IMR-90 (cell line): Measurements from ENCODE around the gene PTX4. TPM values are rescaled to one million over a fixed set of nuclear protein-coding genes. Genes with fewer than 3 reads are reported as not detected.

Experiments
- ATAC-seq: fragments of 200-7000 bp; cut with Tn5 transposase; 2 replicates; pipeline ENCODE4 v1.9.1; 2020; ENCODE audit warnings: low read depth, mild to moderate bottlenecking, moderate library complexity
- BruUV-seq: library from RNA; stranded (reverse); fragments of 400-500 nt; replicated peaks from 2 replicates; lab custom pipeline; 2021; lab: Mats Ljungman, UMichigan
- CTCF ChIA-PET: fragments of 300-600 bp; formaldehyde crosslinking; extraction: SDS; loops from one replicate; lab custom pipeline; 2021; ENCODE audit warnings: antibody characterized with exemption; lab: Yijun Ruan, JAX
- POLR2A ChIA-PET: fragments of 300-600 bp; sonication (Branson Sonifier 250); formaldehyde crosslinking; loops from one replicate; lab custom pipeline; 2022; ENCODE audit warnings: antibody characterized with exemption; ENCODE audit not compliant: unreplicated experiment; lab: Charles Lee
- DNase-seq: peaks from one replicate; pipeline ENCODE4 v3.0.0; 2013
- H2AFZ ChIP-seq: replicated peaks from 2 replicates; pipeline ENCODE3; 2013; ENCODE audit warnings: low read length, mild to moderate bottlenecking; ENCODE audit not compliant: poor library complexity
- H2AK5ac ChIP-seq: 2 replicates; pipeline ENCODE4 v1.6.1; 2013; ENCODE audit warnings: low read depth, low read length, inconsistent platforms
- H2AK9ac ChIP-seq: replicated peaks from 2 replicates; pipeline ENCODE3; 2013; ENCODE audit warnings: mild to moderate bottlenecking, low read depth, low read length, moderate library complexity; ENCODE audit not compliant: poor library complexity
- H2BK120ac ChIP-seq: 2 replicates; pipeline ENCODE4 v1.6.1; 2013; ENCODE audit warnings: low read depth, low read length, inconsistent platforms
- H2BK15ac ChIP-seq: 3 replicates; pipeline ENCODE4 v1.6.1; 2013; ENCODE audit warnings: low read depth, low read length, inconsistent platforms
- H2BK20ac ChIP-seq: 2 replicates; pipeline ENCODE4 v1.6.1; 2013; ENCODE audit warnings: low read depth, mild to moderate bottlenecking, inconsistent platforms, low read length, moderate library complexity
- H2BK5ac ChIP-seq: 2 replicates; pipeline ENCODE4 v1.6.1; 2013; ENCODE audit warnings: mild to moderate bottlenecking, low read depth, low read length, inconsistent platforms; ENCODE audit not compliant: poor library complexity, severe bottlenecking
- H3K14ac ChIP-seq: replicated peaks from 2 replicates; pipeline ENCODE4 v1.6.1; 2013; ENCODE audit warnings: low read depth, low read length, inconsistent platforms
- H3K18ac ChIP-seq: 2 replicates; pipeline ENCODE4 v1.6.1; 2013; ENCODE audit warnings: low read depth, low read length, control low read depth
- H3K23ac ChIP-seq: 2 replicates; pipeline ENCODE4 v1.6.1; 2013; ENCODE audit warnings: low read depth, low read length, inconsistent platforms
- H3K27ac ChIP-seq: 2 replicates; pipeline ENCODE4 v1.5.1; 2013; ENCODE audit warnings: mild to moderate bottlenecking, control low read depth, low read length; ENCODE audit not compliant: insufficient read depth
- H3K27me3 ChIP-seq: 2 replicates; pipeline ENCODE4 v1.6.1; 2013; ENCODE audit warnings: low read length; ENCODE audit not compliant: control insufficient read depth, insufficient read depth
- H3K36me3 ChIP-seq: 2 replicates; pipeline ENCODE4 v1.6.1; 2013; ENCODE audit warnings: low read length, mixed read lengths; ENCODE audit not compliant: control insufficient read depth, insufficient read depth
- H3K4ac ChIP-seq: 2 replicates; pipeline ENCODE4 v1.6.1; 2013; ENCODE audit warnings: low read depth, low read length, inconsistent platforms
- H3K4me1 ChIP-seq: 2 replicates; pipeline ENCODE4 v1.6.1; 2013; ENCODE audit warnings: low read length, mixed read lengths; ENCODE audit not compliant: control insufficient read depth, insufficient read depth
- H3K4me2 ChIP-seq: 2 replicates; pipeline ENCODE4 v1.6.1; 2013; ENCODE audit warnings: low read depth, mild to moderate bottlenecking, control low read depth, low read length, moderate library complexity
- H3K4me3 ChIP-seq: 2 replicates; pipeline ENCODE4 v1.5.1; 2013; ENCODE audit warnings: low read depth, mild to moderate bottlenecking, control low read depth, low read length, moderate library complexity; ENCODE audit not compliant: insufficient read depth
- H3K56ac ChIP-seq: 2 replicates; pipeline ENCODE4 v1.6.1; 2013; ENCODE audit warnings: low read length, inconsistent platforms; ENCODE audit not compliant: insufficient read depth; ENCODE audit errors: extremely low read depth
- H3K79me1 ChIP-seq, 2 experiments: 2 replicates each; pipeline ENCODE4 v1.6.1; 2013; ENCODE audit warnings: low read length in 2 of 2, inconsistent platforms in 1 of 2, low read depth in 1 of 2
- H3K9ac ChIP-seq: 2 replicates; pipeline ENCODE4 v1.6.1; 2013; ENCODE audit warnings: low read depth, low read length, control low read depth
- H3K9me1 ChIP-seq: 2 replicates; pipeline ENCODE4 v1.6.1; 2013; ENCODE audit warnings: low read length, inconsistent platforms; ENCODE audit not compliant: insufficient read depth
- H3K9me3 ChIP-seq: 2 replicates; pipeline ENCODE4 v1.6.1; 2013; ENCODE audit warnings: low read length; ENCODE audit not compliant: control insufficient read depth, insufficient read depth
- H4K20me1 ChIP-seq: 2 replicates; pipeline ENCODE4 v1.6.1; 2013; ENCODE audit warnings: low read length, inconsistent platforms; ENCODE audit not compliant: insufficient read depth
- H4K5ac ChIP-seq: 2 replicates; pipeline ENCODE4 v1.6.1; 2013; ENCODE audit warnings: mild to moderate bottlenecking, low read depth, low read length, control low read depth
- H4K8ac ChIP-seq, 2 experiments: 2 replicates each; pipeline ENCODE4 v1.6.1; 2013; ENCODE audit warnings: low read depth in 2 of 2, low read length in 2 of 2, control low read depth in 1 of 2, inconsistent platforms in 1 of 2
- H4K91ac ChIP-seq: 2 replicates; pipeline ENCODE4 v1.6.1; 2013; ENCODE audit warnings: low read depth, low read length, inconsistent platforms; ENCODE audit not compliant: insufficient read depth
- BHLHE40 ChIP-seq: fragments of 150-350 bp; IDR thresholded peaks from 2 replicates; pipeline ENCODE4 v1.6.1; 2016; ENCODE audit warnings: mild to moderate bottlenecking, low read depth, low read length
- CEBPB ChIP-seq: IDR thresholded peaks from 2 replicates; pipeline ENCODE4 v1.6.1; 2012; ENCODE audit warnings: low read depth, low read length, improper control_type of control experiment
- CHD1 ChIP-seq: IDR thresholded peaks from 2 replicates; pipeline ENCODE4 v1.6.1; 2012; ENCODE audit warnings: low read depth, low read length, improper control_type of control experiment
- MAFK ChIP-seq: IDR thresholded peaks from 2 replicates; pipeline ENCODE4 v1.6.1; 2012; ENCODE audit warnings: low read depth, low read length, improper control_type of control experiment
- MAZ ChIP-seq: IDR thresholded peaks from 2 replicates; pipeline ENCODE4 v1.6.1; 2012; ENCODE audit warnings: low read depth, mild to moderate bottlenecking, low read length, improper control_type of control experiment, moderate library complexity, borderline replicate concordance
- NFE2L2 ChIP-seq: fragments of 150-350 bp; IDR thresholded peaks from 2 replicates; pipeline ENCODE4 v1.6.1; 2016; ENCODE audit warnings: low read depth, mild to moderate bottlenecking, low read length
- POLR2A ChIP-seq: IDR thresholded peaks from 2 replicates; pipeline ENCODE4 v1.6.1; 2012; ENCODE audit warnings: mild to moderate bottlenecking, low read depth, low read length
- RAD21 ChIP-seq: IDR thresholded peaks from 2 replicates; pipeline ENCODE4 v1.6.1; 2012; ENCODE audit warnings: low read length, improper control_type of control experiment
- RCOR1 ChIP-seq: IDR thresholded peaks from 2 replicates; pipeline ENCODE4 v1.6.1; 2012; ENCODE audit warnings: mild to moderate bottlenecking, low read length, improper control_type of control experiment; ENCODE audit not compliant: insufficient replicate concordance
- RFX5 ChIP-seq: IDR thresholded peaks from 2 replicates; pipeline ENCODE4 v1.8.0; 2012; ENCODE audit warnings: low read depth, mild to moderate bottlenecking, low read length, moderate library complexity
- SMC3 ChIP-seq: fragments of 150-350 bp; IDR thresholded peaks from 2 replicates; pipeline ENCODE4 v1.6.1; 2016; ENCODE audit warnings: low read depth, mild to moderate bottlenecking, antibody characterized with exemption, low read length, moderate library complexity
- WGBS, 2 experiments: methylation state at CpG; one replicate each; pipeline versions ENCODE4 v1.1.5 to v1.1.7; 2013; ENCODE audit warnings: missing lambda C conversion rate in 2 of 2; ENCODE audit not compliant: insufficient read length in 1 of 2; ENCODE audit errors: extremely low coverage in 2 of 2; 5-methylcytosine and 5-hydroxymethylcytosine counted together
- dilution Hi-C: fragments of 300-500 bp; cut with HindIII; formaldehyde crosslinking; loops from one replicate; pipeline ENCODE4 v1.14.3; 2018; ENCODE audit warnings: low sequenced_read_pairs; ENCODE audit not compliant: unreplicated experiment
- in situ Hi-C: fragments of 300-500 bp; cut with MboI; formaldehyde crosslinking; loops from 3 replicates; pipeline ENCODE4 v1.14.3; 2019; ENCODE audit warnings: low sequenced_read_pairs, inconsistent platforms, mixed read lengths
- intact Hi-C: fragments of 100-400 bp; cut with micrococcal nuclease; formaldehyde crosslinking; loops from 2 replicates; pipeline ENCODE4 v1.10.0; 2022
- polyA plus RNA-seq, 3 experiments: library from polyadenylated mRNA; depleted of rRNA; stranded (reverse); fragments of >200 nt; gene quantifications; 2 replicates each; pipeline ENCODE4 v1.2.3, GENCODE V29; 2012; ENCODE audit warnings: low replicate concordance in 1 of 3
- total RNA-seq: library from RNA; depleted of rRNA; stranded (reverse); fragments of >200 nt; gene quantifications from 2 replicates; pipeline ENCODE4 v1.2.3, GENCODE V29; 2012
- TF ChIP-seq, protein P1 (sequence below): fragments of 150-350 bp; IDR thresholded peaks from 2 replicates; pipeline ENCODE4 v1.6.1; 2017; ENCODE audit warnings: mild to moderate bottlenecking, antibody characterized with exemption, low read length, low read depth
- TF ChIP-seq, protein P2 (sequence below): fragments of 150-350 bp; IDR thresholded peaks from 2 replicates; pipeline ENCODE4 v1.6.1; 2016; ENCODE audit warnings: low read depth, mild to moderate bottlenecking, low read length, moderate library complexity, borderline replicate concordance
- TF ChIP-seq, protein P3 (sequence below): conservative IDR thresholded peaks from 2 replicates; pipeline ENCODE4 v1.5.1; 2012; ENCODE audit warnings: mild to moderate bottlenecking, low read depth, low read length, improper control_type of control experiment

PTX4 gene
- total and polyA plus RNA-seq, 2 of the 4 experiments (the other 2 are of a cell fraction) = 0.07 TPM; not detected in 1

DNA sequence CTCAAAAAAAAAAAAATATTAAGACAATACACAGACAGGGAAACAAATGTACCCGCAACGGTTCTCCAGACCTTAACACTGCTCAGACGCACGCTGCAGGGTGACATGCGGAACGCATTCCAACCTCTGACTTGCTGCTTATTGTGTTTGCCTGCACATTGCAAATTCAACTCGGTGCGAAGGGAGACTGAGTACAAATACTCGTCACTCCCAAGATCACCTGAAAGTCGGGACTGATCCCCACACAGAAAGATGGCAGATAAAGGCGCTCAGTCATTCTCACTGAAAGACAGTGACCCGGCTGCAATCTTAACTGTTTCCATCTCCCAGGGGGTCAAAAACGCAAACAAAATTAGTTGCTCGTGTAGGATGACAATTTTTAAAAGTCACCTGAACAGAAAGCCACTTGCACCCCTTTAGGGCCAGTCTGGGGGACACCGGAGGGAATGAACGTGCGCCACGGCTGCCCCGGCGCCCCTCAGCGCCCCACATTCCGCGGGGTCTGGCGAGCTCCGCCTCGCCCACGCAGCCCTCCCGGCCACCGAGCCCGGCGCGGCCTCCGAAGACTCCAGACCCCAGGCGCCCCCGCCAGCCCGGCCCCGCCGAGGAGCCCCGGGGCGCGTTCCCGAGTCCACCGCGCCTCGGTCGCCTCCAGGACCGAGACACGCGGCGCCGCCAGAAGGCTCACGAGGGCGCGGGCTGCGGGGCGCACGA, 14.5 kb downstream of the PTX4 start:
- dilution Hi-C loops = no loop called here
- H3K14ac ChIP-seq = no peak overlapping the region
- POLR2A ChIA-PET = no interaction called here
- TF ChIP-seq, protein P1, sequence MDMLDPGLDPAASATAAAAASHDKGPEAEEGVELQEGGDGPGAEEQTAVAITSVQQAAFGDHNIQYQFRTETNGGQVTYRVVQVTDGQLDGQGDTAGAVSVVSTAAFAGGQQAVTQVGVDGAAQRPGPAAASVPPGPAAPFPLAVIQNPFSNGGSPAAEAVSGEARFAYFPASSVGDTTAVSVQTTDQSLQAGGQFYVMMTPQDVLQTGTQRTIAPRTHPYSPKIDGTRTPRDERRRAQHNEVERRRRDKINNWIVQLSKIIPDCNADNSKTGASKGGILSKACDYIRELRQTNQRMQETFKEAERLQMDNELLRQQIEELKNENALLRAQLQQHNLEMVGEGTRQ = no peak
- TF ChIP-seq, protein P2, sequence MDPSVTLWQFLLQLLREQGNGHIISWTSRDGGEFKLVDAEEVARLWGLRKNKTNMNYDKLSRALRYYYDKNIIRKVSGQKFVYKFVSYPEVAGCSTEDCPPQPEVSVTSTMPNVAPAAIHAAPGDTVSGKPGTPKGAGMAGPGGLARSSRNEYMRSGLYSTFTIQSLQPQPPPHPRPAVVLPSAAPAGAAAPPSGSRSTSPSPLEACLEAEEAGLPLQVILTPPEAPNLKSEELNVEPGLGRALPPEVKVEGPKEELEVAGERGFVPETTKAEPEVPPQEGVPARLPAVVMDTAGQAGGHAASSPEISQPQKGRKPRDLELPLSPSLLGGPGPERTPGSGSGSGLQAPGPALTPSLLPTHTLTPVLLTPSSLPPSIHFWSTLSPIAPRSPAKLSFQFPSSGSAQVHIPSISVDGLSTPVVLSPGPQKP = no peak
- TF ChIP-seq RFX5 = no peak
- no peak for TF ChIP-seq CHD1
- TF ChIP-seq RAD21 = no peak
- TF ChIP-seq, protein P3, sequence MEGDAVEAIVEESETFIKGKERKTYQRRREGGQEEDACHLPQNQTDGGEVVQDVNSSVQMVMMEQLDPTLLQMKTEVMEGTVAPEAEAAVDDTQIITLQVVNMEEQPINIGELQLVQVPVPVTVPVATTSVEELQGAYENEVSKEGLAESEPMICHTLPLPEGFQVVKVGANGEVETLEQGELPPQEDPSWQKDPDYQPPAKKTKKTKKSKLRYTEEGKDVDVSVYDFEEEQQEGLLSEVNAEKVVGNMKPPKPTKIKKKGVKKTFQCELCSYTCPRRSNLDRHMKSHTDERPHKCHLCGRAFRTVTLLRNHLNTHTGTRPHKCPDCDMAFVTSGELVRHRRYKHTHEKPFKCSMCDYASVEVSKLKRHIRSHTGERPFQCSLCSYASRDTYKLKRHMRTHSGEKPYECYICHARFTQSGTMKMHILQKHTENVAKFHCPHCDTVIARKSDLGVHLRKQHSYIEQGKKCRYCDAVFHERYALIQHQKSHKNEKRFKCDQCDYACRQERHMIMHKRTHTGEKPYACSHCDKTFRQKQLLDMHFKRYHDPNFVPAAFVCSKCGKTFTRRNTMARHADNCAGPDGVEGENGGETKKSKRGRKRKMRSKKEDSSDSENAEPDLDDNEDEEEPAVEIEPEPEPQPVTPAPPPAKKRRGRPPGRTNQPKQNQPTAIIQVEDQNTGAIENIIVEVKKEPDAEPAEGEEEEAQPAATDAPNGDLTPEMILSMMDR = no peak
- TF ChIP-seq SMC3 = no peak
- TF ChIP-seq NFE2L2 = no peak
- no peak for TF ChIP-seq MAFK
- TF ChIP-seq BHLHE40 = no peak
- TF ChIP-seq POLR2A = no peak
- TF ChIP-seq RCOR1 = no peak
- no peak for TF ChIP-seq CEBPB
- TF ChIP-seq MAZ = no peak

More for the DNA sequence above, 14.5 kb downstream of the PTX4 start:
- H3K27me3 ChIP-seq = no peaks in the 10 kb centered on the region
- intact Hi-C loops = loop anchor here (10.0 kb wide), 1 partner anchor 49 kb away; the partner anchor contains the start of gene UQCC4
- peak overlapping the region; percentile 60 for H3K4ac ChIP-seq
- H3K56ac ChIP-seq = no peak overlapping the region
- H3K9me1 ChIP-seq = peaks cover 8% of the 10 kb centered on the region; the same call in 1 of the 2 replicates
- H2BK120ac ChIP-seq = no peak overlapping the region
- H3K4me2 ChIP-seq = peak overlapping the region; percentile 99
- H3K36me3 ChIP-seq = peaks cover 3% of the 10 kb centered on the region; the same call in 1 of the 2 replicates
- DNase-seq (no peak), ATAC-seq (peak; percentile 25; the same call in 1 of the 2 replicates)
- CTCF ChIA-PET = no interaction called here
- 0 out of 2 replicates have a peak overlapping the region, but pooled peaks have one; percentile 20 for H2AK5ac ChIP-seq
- H3K18ac ChIP-seq = no peak overlapping the region
- H3K23ac ChIP-seq = peak overlapping the region; percentile 21; the same call in 1 of the 2 replicates
- H2AK9ac ChIP-seq = peak overlapping the region; percentile 91
- WGBS, 2 experiments = 15% methylated on average over 47 of the region's 57 CpGs; no CpG with 5 or more reads in 1 of the 2 experiments
- H3K9ac ChIP-seq = peak overlapping the region; percentile 55
- H3K27ac ChIP-seq = peak overlapping the region; percentile 49; the same call in 1 of the 2 replicates
- H3K79me1 ChIP-seq = peaks cover 29 to 53% of the 10 kb centered on the region in 2 experiments
- peak overlapping the region; percentile 66 for H2BK5ac ChIP-seq
- peak overlapping the region; percentile 94 for H3K4me3 ChIP-seq
- peak overlapping the region; percentile 99 for H2AFZ ChIP-seq
- no TSS peak for BruUV-seq
- H4K91ac ChIP-seq = no peak overlapping the region
- in situ Hi-C loops = no loop called here
- no peak overlapping the region for H2BK20ac ChIP-seq
- H4K5ac ChIP-seq = no peak overlapping the region
- peaks cover 24% of the 10 kb centered on the region; the same call in 1 of the 2 replicates for H4K20me1 ChIP-seq
- H4K8ac ChIP-seq = peak overlapping the region; percentile 30 to 89; a peak in 1 of 4 replicates
- peaks cover 3% of the 10 kb centered on the region; the same call in 1 of the 2 replicates for H3K9me3 ChIP-seq
- 0 out of 2 replicates have a peak, but pooled peaks cover 7% of the 10 kb centered on the region for H3K4me1 ChIP-seq
- no peak overlapping the region for H2BK15ac ChIP-seq
